DMS153 treated with DMSO at 0.1 percent for 48 hours (cell line): ENCODE results near the gene CLDN9.

Source experiments
- DNase-seq: peaks from one replicate; lab custom pipeline; 2025; ENCODE audit not compliant: unreplicated experiment; lab: John Stamatoyannopoulos, UW

CLDN9 gene

DNA sequence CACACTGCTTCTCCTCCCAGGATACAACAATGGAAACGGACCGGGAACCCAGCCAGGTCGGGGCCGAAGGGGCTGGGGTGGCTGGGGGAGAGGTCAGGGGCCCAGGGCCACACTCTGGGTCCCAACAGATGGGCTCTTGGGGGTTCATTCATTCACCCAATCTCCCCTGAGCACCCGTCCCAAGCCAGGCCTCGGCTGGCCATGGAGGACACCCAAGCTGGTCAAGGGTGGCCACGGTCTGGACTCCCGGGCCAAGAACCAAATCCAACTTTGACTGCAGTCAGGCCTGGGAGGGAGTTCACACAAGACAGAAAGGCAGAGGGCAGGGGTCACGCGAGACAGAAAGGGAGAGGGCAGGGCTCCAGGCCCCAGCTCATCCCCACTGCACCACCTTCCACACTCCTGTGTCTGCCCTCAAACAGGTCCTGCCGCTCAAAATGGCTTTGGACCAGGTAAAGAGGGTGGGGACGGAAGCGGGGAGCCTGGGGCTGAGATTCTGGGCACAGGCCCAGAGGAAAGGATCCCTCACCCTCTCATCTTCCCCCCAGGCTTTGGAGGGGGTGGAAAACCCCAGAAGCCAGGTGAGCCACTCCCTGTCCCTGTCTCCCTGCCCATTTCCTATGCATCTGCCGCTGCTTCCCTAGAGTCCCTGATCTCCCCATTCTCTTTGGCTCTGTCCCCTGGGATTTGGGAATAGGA is 20.2 kb upstream of the CLDN9 start:
- DNase-seq = no peak

DNA sequence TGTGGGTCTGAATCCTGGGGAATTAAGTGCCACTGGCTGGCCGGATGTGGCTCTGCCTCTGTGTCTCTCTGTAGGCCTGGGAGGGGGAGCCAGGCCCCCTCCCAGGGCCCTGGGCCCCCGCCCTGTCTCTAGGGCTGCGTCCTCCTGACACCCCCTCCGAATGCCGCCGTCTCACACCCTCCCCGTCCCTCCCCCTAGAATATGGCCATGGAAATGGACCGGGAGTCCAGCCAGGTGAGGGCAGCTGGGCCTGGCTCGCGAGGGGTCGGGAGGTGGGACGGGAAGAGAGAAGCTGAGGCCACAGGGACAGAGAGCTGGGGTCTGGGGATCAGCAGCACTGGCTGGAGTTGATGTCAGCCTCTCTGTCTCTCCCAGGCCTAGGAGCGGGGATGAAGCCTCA is 16.4 kb upstream of the CLDN9 start:
- no peak for DNase-seq

DNA sequence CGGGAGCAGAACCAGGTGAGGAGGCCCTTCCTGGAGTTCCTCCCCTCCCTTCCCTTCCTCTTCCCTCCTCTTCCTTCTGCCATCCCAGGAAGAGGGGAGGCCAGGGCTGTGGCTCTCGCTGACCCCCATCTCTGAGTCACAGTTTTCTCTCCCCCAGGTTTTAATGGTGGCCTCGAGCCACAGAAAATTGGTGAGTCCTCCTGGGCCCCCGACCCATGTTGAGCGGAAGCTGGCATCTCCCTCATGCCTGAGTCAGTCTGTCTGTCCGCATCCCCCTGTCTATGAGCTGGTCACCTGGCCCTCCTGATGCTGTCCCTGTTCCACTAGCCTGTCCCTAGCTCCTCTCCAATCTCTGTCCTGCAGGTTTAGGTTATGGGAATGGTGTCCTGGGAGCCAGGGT is 12.8 kb upstream of the CLDN9 start:
- no peak for DNase-seq

DNA sequence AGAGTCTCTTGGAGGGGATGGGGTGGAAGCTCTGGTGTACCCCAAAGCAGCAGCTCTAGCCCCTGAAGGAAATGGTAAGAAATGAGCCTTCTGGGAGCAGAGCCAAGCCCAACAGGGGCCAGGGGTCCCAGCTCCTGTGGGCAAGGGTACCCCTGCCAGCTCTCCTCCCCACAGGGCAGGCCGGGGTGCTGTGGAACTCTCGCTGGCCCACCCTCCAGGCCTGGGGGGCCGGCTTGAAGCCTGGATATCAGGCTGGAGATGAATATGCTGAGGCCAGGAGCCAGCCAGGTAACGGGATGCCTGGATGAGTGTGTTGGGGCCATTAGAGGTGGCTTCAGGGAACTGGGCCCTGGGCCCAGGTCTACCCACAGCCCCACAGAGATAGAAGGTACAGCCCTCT is 12.2 kb upstream of the CLDN9 start:
- DNase-seq = no peak

DNA sequence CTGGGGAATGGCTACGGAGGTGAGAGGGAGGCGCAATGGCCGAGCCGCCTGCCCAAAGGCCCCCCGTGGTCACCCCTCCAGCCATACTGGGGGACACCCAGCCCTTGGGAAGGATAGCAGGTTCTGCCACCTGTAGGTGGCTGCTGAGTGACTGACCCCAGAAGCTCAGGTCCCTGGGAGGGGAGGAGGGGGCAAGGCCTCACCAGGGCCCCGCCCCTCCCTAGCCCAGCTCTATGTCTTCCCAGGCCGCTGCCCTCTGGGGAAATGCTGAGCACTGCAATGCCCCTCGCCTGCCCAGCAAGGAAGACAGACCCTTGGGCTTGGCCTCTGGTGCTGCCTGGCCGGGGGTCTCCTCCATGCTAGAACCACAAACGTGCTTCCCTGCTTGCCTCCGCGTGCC is 11.4 kb upstream of the CLDN9 start:
- DNase-seq = no peak

DNA sequence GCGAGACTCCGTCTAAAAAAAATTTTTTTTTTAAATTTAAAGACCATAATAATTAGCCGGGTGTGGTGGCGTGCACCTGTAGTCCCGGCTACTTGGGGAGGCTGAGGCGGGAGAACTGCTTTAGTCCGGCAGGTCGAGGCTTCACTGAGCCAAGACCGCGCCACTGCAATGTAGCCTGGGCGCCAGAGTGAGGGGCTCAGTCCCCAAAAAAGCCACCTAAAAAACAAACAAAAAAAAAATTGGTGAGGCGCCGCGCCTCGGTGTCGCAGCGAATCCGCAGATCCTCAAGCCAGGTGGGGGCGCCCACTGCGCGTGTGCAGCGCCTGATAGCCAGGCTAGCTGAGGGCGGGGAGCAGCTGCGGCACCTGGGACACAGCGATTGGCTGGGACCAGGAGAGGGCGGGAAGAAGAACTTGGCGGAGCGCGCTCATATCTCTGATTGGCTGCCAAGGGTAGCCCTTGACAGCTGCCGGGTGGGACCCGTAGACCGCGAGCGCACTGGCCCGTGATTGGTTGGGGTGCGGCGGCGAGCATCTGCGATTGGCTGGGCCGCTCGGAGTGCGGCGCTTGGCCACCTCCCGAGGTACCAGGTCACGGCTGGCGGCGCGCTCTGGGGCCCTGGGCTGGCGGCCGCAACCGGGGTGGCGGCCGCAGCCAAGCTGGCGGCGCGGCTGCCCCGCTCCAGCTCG is 9.0 kb upstream of the CLDN9 start:
- DNase-seq = peak; percentile 98

DNA sequence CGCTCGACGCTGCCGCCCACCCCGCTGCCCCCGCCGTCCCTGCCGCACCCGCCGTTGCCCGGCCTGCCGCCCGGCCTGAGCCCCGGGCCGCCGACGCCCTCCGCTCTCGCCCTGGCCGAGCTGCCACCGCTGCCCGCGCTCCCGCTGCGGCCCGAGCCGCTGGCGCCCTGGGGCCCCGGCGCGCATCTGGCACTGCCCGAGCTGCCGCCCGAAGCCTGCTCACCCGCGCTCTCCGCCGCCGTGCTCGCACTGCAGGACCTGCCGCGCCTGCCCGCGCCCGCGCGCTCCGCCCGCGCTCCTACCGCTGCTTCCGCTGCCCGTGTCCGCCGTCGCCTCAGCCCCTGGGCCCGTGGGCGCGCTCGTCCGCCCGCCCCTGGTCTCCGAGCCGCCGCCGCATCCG is 8.4 kb upstream of the CLDN9 start:
- DNase-seq = no peak

DNA sequence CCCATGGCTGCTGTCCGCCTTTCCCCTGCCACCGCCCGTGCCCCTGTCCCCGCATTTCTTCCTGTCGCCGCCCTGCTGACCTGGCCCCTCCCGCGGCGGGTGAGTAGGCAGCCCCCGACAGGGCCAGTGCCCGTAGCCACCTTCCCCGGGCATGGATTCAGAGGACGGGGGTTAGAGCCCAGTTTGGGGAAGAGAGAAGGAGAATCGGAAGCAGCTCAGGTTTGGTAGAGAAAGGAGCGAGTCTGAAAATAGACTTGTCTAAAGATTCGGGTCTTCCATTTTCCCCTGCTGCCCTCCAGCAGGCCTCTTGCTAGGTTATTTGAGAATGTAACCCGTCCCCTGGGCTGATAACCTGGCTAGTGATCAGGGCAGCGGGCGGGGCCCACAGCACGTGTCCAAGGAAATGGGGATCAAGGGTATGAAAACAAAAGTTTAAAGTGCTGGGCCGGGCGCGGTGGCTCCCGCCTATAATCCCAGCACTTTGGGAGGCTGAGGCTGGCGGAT is 7.9 kb upstream of the CLDN9 start:
- DNase-seq = no peak

DNA sequence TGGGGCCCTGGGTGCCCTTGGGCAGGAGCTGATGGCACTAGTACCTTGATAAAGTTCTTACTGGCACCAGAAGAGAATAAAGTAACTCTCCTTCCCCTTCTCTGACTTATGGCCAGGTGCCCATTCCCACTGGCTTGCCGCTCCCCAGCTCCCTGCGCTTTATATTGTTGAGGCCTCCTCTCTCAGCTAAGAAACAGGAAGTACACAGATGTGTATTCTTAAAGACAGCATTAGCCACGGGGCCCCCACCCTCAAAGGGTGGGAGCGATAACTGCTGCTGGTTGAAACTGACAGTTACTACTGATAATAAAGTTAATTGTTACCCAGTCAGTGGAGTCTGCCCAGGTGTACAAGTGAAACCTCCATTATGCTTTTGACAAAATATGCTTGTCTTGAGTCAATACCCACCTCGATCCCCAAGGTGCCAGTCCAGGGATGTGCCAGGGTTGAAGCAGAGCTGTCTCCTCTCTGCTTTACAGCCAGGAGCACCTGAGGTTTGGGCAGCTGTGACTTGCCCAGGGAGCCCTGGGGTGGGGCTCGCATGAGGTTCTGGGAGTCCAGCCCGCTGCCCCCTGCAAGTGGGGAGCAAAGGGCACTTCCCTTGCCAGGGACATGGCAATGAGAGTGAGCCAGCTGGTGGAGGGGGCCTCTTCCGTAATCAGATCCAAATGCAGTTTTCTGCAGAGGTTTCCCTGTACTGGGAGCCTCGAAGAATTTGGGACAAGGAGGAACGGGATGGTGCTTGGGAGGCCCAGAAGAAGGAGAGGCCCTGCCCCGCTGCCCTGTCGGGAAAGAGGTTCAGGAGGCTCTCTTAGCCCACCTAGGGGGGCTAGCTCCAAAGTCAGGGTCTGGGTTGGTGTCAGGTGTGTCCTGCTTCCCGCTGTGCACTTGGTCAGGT is 5.4 kb upstream of the CLDN9 start:
- DNase-seq = no peak

DNA sequence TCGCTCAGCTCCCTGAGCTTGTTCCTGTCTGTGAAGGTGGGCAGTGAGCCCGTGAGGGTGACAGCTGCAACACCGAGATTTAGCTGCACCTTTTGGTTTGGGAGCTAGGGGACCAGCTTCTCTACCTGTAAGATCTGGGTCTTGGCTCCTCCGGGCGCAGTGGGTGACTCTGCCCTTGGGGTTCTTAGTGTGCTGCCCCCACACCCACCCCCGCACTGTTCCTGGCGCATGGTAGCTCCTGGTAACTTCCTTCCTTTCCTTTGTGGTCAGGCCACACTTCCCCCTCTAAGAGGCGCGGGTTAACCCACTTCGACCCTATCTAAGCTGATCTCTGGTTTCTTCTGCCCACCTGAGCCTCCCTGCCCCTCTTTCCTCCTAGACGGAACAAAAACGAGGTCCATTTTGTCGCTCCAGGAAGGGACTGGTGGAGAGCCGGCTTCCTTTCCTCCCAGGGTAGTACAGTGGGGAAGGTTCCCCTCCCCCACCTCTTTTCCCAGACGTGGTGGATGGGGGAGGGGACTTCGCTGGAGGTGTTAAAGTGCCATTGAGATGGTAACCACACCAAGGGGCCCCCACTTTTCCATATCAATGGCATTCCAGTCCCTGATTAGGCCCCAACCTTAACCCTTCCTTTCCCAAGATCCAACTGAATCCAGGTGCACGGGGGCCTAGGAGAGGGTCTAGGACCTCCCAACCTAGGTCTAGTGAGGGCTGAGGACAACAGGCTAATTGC is 4.6 kb upstream of the CLDN9 start:
- no peak for DNase-seq

DNA sequence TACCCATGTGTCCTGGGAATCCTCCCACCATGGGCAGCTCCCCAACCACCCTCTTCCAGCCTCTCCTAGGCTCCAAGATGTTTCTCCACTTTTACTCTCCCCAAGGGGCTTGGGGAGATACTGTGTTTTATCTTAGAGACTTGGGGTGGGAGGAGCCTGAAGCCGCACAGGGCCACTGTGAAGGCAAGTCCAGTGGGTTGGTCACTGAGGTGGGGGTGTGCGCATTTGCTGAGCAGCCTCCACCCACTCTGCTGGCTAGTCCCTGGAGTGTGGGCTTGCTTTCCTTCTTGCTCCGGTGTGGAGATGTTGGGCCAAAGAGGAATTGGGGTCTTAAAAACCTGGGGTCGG is 4.1 kb upstream of the CLDN9 start:
- DNase-seq = no peak

DNA sequence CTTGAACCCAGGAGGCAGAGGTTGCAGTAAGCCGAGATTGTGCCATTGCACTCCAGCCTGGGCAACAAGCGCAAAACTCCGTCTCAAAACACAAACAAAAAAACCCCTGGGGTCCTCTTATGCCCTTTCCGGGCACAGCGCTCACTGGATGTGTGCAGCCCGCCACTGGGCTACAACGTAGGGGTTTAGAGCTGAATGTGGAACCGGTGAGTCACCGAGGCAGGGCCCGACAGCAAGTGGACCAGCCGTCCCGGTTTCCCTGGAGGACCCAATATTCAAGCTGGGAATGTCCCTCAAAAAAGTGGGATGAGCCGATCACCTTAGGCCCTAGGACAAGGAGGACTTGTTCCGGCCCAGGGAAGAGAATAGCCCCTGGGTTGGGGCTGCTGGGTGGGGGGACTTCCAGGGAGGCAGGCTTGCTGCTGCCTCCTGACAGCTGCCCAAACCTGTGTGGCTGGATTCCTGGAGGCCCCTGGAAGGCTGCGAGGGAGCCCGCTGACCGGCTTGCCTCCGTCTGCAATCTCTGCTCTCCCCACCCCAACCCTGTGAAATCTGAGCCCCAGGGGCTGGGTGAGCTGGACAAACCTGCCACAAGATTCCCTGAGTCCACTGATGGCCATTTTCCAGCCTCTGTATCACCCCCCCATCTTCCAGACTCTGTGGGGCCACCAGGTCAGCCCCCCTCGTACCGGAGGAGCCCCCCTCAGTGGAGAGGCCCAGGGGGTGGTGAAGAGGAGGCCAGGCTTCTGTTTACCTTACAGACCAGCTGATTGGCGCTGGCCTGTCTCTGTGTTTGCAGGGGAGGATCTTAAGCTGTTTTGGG is 2.9 kb upstream of the CLDN9 start:
- DNase-seq = no peak

DNA sequence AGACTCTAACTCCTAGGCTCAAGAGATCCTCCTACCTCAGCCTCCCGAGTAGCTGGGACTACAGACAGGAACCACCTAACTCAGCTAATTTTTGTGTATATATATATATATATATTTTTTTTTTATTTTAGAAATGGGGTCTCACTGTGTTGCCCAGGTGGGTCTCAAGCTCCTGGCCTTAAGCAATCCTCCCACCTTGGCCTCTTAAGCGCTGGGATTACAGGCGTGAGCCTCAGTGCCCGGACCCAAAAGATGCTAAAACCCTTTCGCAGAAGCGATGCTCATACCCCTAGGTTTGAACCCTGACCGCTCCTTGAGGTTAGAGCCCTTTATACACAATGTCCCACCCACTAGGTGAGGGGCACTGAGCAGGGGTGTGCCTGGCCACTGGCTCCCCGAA is 2.2 kb upstream of the CLDN9 start:
- DNase-seq = no peak

DNA sequence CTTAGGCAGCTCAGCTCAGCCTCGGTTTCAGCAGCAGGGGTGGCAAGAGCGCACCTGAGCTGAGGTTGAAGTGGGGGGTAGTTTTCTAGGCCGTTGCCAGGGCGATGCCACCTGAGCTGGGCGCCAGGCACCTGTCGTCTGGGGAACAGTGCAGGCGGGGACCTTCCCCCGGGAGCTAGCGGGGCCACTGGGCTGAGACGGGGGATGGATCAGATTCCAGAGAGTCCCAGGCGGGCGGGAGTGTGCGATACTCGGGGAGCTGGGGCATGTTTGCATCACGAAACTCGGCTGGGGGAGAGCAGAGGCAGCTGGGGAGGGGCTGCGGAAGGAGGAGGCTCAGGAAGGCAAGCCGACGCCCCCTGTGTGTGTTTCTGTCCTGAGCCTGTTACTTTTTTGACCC is 477 bp upstream of the CLDN9 start:
- DNase-seq = peak; percentile 22

DNA sequence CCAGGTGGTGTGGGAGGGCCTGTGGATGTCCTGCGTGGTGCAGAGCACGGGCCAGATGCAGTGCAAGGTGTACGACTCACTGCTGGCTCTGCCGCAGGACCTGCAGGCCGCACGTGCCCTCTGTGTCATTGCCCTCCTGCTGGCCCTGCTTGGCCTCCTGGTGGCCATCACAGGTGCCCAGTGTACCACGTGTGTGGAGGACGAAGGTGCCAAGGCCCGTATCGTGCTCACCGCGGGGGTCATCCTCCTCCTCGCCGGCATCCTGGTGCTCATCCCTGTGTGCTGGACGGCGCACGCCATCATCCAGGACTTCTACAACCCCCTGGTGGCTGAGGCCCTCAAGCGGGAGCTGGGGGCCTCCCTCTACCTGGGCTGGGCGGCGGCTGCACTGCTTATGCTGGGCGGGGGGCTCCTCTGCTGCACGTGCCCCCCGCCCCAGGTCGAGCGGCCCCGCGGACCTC is 798 bp downstream of the CLDN9 start:
- DNase-seq = no peak

DNA sequence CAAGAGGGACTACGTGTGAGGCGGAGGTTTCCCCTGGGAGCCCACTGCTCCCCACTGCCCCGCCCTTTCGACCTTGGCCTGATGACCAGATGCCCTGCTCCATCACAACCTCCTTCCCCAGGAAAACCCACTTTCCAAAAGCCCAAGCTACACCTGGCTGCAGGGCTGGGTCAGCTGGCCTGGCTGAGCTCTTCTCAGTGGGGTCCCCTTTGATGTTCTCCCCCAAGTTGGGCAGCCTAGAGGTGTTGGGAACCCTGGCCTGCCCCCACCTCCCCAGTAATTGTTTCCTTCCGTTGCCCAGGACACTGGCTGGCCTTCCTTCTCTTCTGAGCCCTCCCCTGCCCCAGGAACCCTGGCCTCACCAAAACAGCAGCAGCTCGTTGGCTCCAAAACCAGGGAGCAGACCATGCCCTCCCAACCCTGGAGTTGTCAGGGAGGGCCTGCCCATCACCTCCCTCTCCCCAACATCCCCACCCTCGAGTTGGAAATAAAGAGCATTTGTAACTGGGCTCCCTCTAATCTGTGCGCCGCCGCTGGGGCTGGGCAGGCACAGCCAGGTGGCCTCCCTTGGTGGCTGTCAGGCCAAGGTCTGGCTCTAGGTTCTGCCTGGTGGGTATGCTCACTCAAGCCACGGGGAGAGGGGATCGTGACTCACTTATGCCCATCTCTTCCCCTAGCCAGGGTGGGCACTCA is 1.4 kb downstream of the CLDN9 start:
- DNase-seq = no peak

DNA sequence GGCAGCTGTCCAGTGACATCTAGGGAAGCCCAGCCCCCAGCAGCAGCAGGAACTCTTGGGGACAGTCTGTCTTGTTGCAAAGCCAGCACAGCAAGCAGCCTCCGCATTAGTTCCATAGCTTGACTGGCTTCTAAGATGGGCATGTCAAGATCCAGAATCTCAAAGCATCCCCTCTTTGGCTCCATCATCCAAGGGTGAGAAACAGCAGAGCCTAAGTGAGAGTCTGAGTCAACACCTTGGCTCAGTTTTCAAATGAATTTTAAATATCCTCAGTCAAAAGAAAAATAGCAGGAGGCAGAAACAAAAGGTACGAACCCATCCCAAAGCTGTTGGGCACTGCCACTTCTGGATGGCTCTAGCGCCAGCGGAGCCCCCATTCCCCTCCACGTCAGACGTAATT is 2.2 kb downstream of the CLDN9 start:
- no peak for DNase-seq

DNA sequence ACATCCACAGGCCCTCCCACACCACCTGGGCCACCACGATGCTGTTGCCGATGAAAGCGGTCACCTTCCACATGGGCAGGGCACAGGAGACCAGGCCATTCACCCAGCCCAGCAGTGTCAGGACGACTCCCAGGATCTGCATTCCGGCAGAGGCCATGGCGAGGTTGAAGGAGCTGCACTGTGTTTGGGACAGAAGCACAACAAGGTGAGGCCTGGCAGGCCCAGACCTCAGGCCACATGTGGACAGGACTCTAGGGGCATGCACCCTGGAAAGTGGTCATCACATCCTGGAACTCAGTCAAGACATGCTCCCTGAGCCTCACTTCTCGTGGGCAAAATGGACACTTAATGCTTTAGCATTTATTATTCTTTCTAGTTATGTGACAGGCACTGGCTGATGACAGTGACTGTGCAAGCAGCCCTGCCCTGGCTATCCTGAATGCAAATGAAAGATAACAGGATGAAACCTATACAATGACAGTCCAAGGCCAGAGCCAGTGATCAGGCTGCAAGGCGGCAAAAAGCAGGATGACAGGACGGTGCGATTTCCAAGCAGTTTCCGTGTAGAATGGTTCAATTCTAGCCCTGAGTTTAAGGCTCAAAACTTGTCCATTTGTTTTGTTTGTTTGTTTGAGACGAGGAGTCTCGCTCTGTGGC is 3.3 kb downstream of the CLDN9 start:
- no peak for DNase-seq

DNA sequence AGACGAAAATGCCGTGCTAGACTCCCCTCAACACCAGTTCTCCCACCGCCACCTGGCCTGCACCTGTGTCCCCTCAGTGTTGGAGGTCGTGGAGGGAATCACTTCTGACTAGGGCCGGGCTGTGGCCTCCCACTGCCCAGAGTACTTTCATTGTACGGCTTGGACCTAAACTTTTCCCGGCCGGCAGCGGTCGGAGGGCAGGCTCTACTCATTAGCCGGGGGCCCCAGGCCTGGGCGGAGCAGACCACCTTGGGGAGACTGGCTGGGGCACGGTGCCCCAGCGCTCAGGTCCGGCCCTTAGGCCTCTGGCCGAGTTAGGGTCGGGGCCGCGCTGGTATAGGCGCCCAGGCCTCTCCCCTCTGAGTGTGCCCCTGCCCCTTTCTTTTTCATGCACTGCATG is 4.6 kb downstream of the CLDN9 start:
- no peak for DNase-seq
